ENCODE data around the gene COIL.

DNA sequence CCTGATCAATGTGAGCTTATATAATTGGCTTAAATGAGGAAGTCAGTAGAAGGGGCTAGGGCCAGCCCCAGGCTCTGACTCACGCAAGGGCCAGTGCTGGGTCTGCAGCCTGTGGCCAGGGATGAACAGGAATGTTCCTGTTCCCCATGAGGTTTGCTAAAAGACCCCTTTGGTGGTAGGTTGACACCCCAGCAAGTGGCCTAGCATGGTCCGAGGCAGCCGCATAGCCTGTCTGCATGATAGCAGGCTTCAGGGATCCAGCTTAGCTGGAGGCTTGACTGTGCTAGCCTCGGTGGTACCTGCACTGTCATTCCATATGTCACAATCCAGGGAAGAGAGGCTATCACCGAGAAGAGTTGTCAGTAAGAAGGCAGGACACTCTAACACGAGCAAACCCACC, 70.5 kb downstream of the COIL start:
- TF ChIP-seq, protein P1, sequence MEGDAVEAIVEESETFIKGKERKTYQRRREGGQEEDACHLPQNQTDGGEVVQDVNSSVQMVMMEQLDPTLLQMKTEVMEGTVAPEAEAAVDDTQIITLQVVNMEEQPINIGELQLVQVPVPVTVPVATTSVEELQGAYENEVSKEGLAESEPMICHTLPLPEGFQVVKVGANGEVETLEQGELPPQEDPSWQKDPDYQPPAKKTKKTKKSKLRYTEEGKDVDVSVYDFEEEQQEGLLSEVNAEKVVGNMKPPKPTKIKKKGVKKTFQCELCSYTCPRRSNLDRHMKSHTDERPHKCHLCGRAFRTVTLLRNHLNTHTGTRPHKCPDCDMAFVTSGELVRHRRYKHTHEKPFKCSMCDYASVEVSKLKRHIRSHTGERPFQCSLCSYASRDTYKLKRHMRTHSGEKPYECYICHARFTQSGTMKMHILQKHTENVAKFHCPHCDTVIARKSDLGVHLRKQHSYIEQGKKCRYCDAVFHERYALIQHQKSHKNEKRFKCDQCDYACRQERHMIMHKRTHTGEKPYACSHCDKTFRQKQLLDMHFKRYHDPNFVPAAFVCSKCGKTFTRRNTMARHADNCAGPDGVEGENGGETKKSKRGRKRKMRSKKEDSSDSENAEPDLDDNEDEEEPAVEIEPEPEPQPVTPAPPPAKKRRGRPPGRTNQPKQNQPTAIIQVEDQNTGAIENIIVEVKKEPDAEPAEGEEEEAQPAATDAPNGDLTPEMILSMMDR (IDR thresholded peaks at IDR 0.05; ENCODE audit: low read depth, low read length, missing input control), result no peak
- TF ChIP-seq EGR1 (IDR thresholded peaks at IDR 0.05; ENCODE audit: low read depth in 2 of 2), result no peak
- no peak for TF ChIP-seq TAF1 (conservative IDR thresholded peaks at IDR 0.05)
- TF ChIP-seq RAD21 (IDR thresholded peaks at IDR 0.05), result no peak
- TF ChIP-seq, protein P2, sequence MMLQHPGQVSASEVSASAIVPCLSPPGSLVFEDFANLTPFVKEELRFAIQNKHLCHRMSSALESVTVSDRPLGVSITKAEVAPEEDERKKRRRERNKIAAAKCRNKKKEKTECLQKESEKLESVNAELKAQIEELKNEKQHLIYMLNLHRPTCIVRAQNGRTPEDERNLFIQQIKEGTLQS (IDR thresholded peaks at IDR 0.05), result no peak
- TF ChIP-seq SP1 (IDR thresholded peaks at IDR 0.05), result no peak
- TF ChIP-seq JUND (IDR thresholded peaks at IDR 0.05), result no peak
- TF ChIP-seq GABPA (IDR thresholded peaks at IDR 0.05 in 1 of 2, conservative IDR thresholded peaks at IDR 0.05 in 1 of 2), result no peak
- TF ChIP-seq FOXA1 (IDR thresholded peaks at IDR 0.05), result no peak
- TF ChIP-seq, protein P3, sequence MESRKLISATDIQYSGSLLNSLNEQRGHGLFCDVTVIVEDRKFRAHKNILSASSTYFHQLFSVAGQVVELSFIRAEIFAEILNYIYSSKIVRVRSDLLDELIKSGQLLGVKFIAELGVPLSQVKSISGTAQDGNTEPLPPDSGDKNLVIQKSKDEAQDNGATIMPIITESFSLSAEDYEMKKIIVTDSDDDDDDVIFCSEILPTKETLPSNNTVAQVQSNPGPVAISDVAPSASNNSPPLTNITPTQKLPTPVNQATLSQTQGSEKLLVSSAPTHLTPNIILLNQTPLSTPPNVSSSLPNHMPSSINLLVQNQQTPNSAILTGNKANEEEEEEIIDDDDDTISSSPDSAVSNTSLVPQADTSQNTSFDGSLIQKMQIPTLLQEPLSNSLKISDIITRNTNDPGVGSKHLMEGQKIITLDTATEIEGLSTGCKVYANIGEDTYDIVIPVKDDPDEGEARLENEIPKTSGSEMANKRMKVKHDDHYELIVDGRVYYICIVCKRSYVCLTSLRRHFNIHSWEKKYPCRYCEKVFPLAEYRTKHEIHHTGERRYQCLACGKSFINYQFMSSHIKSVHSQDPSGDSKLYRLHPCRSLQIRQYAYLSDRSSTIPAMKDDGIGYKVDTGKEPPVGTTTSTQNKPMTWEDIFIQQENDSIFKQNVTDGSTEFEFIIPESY (IDR thresholded peaks at IDR 0.05), result no peak
- no peak for TF ChIP-seq YY1 (IDR thresholded peaks at IDR 0.05)
- no peak for TF ChIP-seq FOXA2 (IDR thresholded peaks at IDR 0.05)
